ENCODE measurements around the gene SETD3.

The SETD3 gene

DNA sequence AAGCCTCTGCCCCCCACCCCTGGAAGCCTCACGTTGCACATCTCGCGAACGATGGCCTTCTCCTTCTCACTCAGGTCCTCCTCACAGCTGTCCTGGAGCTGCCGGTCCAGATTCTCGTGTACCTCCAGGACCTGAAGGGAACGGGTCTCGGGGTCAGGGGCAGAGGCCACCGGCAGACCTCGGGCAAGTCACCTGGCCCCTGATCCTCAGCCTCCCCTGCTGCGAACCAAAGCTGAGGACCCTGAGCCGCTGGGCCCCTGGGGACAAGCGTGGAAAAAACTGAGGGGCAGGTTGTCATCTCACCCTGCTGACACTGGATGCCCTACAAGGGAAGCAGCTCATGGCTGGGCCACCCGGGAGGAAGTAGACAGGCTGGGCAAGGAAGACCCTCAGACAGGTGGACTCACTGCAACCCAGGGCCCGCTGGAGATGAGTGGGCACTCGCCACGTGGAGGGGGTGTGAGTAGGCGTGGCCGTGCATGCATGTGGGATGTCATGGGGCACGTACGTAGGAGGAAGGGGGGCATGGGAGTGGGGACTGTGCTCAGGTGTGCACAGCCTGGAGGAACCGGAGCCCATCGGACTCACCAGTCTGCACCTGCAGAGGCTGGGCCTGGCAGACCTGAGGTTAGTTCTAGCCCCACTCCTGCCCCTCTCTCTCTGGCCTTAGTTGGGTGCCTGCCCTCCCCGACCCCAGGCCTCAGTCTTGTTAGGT, 35.7 kb upstream of the SETD3 start:
- Histone ChIP-seq H3K9me3 (ENCODE audit: control insufficient read depth in 2 of 2, low read length in 2 of 2) (no peaks in the 10 kb centered on the region), H3K36me3 (ENCODE audit: control insufficient read depth in 2 of 2, insufficient read depth in 2 of 2, low read length in 2 of 2) (peaks cover 16 to 17% of the 10 kb centered on the region in 2 donors), H3K9ac (ENCODE audit: low read length in 2 of 2) (no peak overlapping the region), H3K4me1 (ENCODE audit: control insufficient read depth, insufficient read depth, low read length) (peaks cover 36% of the 10 kb centered on the region), H3K27me3 (ENCODE audit: control insufficient read depth in 1 of 2, insufficient read depth in 2 of 2, low read length in 2 of 2) (no peaks in the 10 kb centered on the region), H3K4me3 (ENCODE audit: low read length in 2 of 2) (no peak overlapping the region), H3K27ac (ENCODE audit: low read length) (no peak overlapping the region)

- H3K9ac ChIP-seq (ENCODE audit: low read length in 2 of 2): no peak overlapping the region
- H3K36me3 ChIP-seq (ENCODE audit: control insufficient read depth in 2 of 2, insufficient read depth in 2 of 2, low read length in 2 of 2): peaks cover 16 to 17% of the 10 kb centered on the region in 2 donors
- H3K27ac ChIP-seq (ENCODE audit: low read length): no peak overlapping the region
- H3K4me3 ChIP-seq (ENCODE audit: low read length in 2 of 2): no peak overlapping the region
- H3K4me1 ChIP-seq (ENCODE audit: control insufficient read depth, insufficient read depth, low read length): peaks cover 35% of the 10 kb centered on the region
- H3K27me3 ChIP-seq (ENCODE audit: control insufficient read depth in 1 of 2, insufficient read depth in 2 of 2, low read length in 2 of 2): no peaks in the 10 kb centered on the region
- H3K9me3 ChIP-seq (ENCODE audit: control insufficient read depth in 2 of 2, low read length in 2 of 2): no peaks in the 10 kb centered on the region
Measured at GRCh38 chr14:99515301-99516155, 34.9 kb upstream of the SETD3 start.

DNA sequence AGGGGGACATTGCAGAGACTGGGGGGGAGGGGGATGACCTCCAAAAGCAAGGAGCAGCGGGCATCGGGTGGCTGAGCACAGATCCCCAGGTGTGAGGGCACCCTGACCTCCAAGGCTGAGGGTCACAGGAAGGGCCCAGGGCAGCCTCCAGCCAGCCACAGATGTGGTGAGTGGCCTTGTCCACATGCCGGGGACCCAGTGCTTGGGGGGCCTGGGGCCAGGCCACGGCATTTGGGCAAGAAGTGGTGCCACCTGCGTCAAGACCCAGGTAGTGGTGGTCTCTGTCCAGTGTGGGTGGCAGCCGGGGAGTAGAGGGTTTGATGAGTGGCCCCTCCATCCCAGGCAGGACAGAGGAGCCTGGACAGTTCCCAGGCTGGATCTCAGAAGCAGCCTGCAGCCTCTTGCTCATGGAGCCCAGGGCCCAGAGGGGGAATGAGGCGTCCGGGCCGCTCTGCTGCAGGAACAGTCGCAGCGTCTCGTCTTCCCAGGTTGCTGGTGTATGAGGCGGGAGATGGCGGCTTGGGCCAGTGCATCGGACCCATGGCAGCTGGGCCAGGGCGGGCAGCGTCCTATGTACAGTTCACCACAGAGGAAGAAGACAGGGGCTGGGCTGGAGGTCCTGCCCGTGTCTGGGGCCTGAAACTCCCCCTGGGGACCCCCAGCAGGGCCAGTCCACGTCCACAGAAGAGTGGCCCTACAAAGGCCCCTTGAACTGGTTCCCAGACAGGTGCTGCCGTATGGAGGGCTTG, 34.1 kb upstream of the SETD3 start:
- peaks cover 16 to 17% of the 10 kb centered on the region in 2 donors for H3K36me3 ChIP-seq (ENCODE audit: control insufficient read depth in 2 of 2, insufficient read depth in 2 of 2, low read length in 2 of 2)

DNA sequence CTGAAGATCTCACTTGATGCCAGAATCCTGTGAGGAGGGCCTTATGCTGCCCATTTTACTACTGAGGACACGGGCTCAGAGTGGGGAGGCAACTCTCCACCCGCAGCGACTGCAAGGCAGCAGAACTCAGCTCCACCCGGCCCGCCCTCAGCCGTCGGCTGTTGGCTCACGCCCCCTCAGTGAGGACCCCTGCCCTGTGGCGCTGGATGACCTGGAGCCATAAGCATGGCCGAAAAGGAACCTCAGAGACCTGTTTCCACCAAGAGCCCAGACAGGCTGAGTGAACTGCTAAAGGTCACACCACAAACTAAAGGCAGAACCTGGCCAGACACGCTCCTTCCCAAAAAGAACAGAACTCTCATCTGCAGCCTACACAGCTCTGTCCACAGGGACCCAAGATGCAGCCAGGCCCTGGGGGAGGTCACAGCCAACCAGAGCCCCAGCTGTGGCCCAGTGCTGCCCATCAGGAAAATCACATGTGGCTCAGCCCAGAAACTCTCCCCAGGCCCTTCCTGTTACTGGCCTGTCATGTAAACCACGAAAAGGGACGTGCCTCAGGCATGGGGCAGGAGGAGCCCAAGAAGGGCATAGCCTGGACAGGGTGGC, 33.4 kb upstream of the SETD3 start:
- H3K4me3 ChIP-seq (ENCODE audit: low read length in 2 of 2): no peak overlapping the region
- no peak overlapping the region for H3K9ac ChIP-seq (ENCODE audit: low read length in 2 of 2)
- peaks cover 16 to 19% of the 10 kb centered on the region in 2 donors for H3K36me3 ChIP-seq (ENCODE audit: control insufficient read depth in 2 of 2, insufficient read depth in 2 of 2, low read length in 2 of 2)
- H3K27me3 ChIP-seq (ENCODE audit: control insufficient read depth in 1 of 2, insufficient read depth in 2 of 2, low read length in 2 of 2): no peaks in the 10 kb centered on the region
- H3K4me1 ChIP-seq (ENCODE audit: control insufficient read depth, insufficient read depth, low read length): peaks cover 35% of the 10 kb centered on the region
- no peak overlapping the region for H3K27ac ChIP-seq (ENCODE audit: low read length)
- H3K9me3 ChIP-seq (ENCODE audit: control insufficient read depth in 2 of 2, low read length in 2 of 2): no peaks in the 10 kb centered on the region

More for the DNA sequence above, 34.1 kb upstream of the SETD3 start:
- Histone ChIP-seq H3K9me3 (ENCODE audit: control insufficient read depth in 2 of 2, low read length in 2 of 2) (no peaks in the 10 kb centered on the region), H3K27me3 (ENCODE audit: control insufficient read depth in 1 of 2, insufficient read depth in 2 of 2, low read length in 2 of 2) (no peaks in the 10 kb centered on the region), H3K4me3 (ENCODE audit: low read length in 2 of 2) (no peak overlapping the region), H3K27ac (ENCODE audit: low read length) (no peak overlapping the region), H3K9ac (ENCODE audit: low read length in 2 of 2) (no peak overlapping the region), H3K4me1 (ENCODE audit: control insufficient read depth, insufficient read depth, low read length) (peaks cover 35% of the 10 kb centered on the region)

- H3K4me3 ChIP-seq (ENCODE audit: low read length in 2 of 2): no peak overlapping the region
- no peaks in the 10 kb centered on the region for H3K9me3 ChIP-seq (ENCODE audit: control insufficient read depth in 2 of 2, low read length in 2 of 2)
- no peaks in the 10 kb centered on the region for H3K27me3 ChIP-seq (ENCODE audit: control insufficient read depth in 1 of 2, insufficient read depth in 2 of 2, low read length in 2 of 2)
- peak overlapping the region; percentile 84 for H3K27ac ChIP-seq (ENCODE audit: low read length)
- peaks cover 29% of the 10 kb centered on the region for H3K4me1 ChIP-seq (ENCODE audit: control insufficient read depth, insufficient read depth, low read length)
- H3K9ac ChIP-seq (ENCODE audit: low read length in 2 of 2): no peak overlapping the region
- peaks cover 22 to 27% of the 10 kb centered on the region in 2 donors for H3K36me3 ChIP-seq (ENCODE audit: control insufficient read depth in 2 of 2, insufficient read depth in 2 of 2, low read length in 2 of 2)
Measured at GRCh38 chr14:99513183-99513694, 32.6 kb upstream of the SETD3 start.

DNA sequence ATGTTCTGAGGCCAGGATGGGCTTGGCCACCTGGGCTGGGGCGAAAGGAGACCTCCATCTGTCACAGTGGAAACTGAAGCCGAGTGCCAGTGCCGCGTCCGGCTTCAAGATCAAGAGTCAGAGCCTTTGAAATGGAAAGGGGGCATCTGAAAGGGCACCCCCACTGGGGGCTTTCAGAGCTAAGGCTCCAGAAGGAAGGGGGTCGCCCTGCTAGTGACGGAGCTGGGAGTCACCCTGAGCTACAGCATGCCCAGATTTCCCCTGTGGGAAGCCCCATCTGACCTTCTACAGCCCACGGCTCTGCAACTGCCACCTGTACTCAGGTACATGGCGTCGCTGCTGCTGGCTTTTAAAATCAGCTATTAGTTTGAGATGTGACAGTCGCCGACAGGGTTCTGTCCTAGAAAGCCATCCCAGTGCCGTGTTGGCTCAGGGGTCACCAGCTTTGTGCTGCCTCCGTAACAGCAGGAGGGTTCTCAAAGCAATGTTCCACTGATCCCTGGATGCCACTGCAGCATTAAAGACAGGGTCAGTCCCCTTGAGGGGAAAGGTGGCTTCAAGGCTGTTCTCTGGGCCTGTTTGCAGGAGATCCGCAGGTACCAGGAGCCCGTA, 32.0 kb upstream of the SETD3 start:
- Histone ChIP-seq H3K4me1 (ENCODE audit: control insufficient read depth, insufficient read depth, low read length) (peaks cover 26% of the 10 kb centered on the region), H3K9me3 (ENCODE audit: control insufficient read depth in 2 of 2, low read length in 2 of 2) (no peaks in the 10 kb centered on the region), H3K9ac (ENCODE audit: low read length in 2 of 2) (no peak overlapping the region), H3K27me3 (ENCODE audit: control insufficient read depth in 1 of 2, insufficient read depth in 2 of 2, low read length in 2 of 2) (no peaks in the 10 kb centered on the region), H3K36me3 (ENCODE audit: control insufficient read depth in 2 of 2, insufficient read depth in 2 of 2, low read length in 2 of 2) (peaks cover 26 to 33% of the 10 kb centered on the region in 2 donors), H3K27ac (ENCODE audit: low read length) (peak overlapping the region; percentile 84), H3K4me3 (ENCODE audit: low read length in 2 of 2) (no peak overlapping the region)

GRCh38 chr14:99512110-99512449, 31.4 kb upstream of the SETD3 start:
- Histone ChIP-seq H3K27me3 (ENCODE audit: control insufficient read depth in 1 of 2, insufficient read depth in 2 of 2, low read length in 2 of 2) (no peaks in the 10 kb centered on the region), H3K36me3 (ENCODE audit: control insufficient read depth in 2 of 2, insufficient read depth in 2 of 2, low read length in 2 of 2) (peaks cover 32 to 38% of the 10 kb centered on the region in 2 donors), H3K9me3 (ENCODE audit: control insufficient read depth in 2 of 2, low read length in 2 of 2) (no peaks in the 10 kb centered on the region), H3K27ac (ENCODE audit: low read length) (peak overlapping the region; percentile 84), H3K4me1 (ENCODE audit: control insufficient read depth, insufficient read depth, low read length) (peaks cover 26% of the 10 kb centered on the region), H3K4me3 (ENCODE audit: low read length in 2 of 2) (no peak overlapping the region), H3K9ac (ENCODE audit: low read length in 2 of 2) (no peak overlapping the region)

DNA sequence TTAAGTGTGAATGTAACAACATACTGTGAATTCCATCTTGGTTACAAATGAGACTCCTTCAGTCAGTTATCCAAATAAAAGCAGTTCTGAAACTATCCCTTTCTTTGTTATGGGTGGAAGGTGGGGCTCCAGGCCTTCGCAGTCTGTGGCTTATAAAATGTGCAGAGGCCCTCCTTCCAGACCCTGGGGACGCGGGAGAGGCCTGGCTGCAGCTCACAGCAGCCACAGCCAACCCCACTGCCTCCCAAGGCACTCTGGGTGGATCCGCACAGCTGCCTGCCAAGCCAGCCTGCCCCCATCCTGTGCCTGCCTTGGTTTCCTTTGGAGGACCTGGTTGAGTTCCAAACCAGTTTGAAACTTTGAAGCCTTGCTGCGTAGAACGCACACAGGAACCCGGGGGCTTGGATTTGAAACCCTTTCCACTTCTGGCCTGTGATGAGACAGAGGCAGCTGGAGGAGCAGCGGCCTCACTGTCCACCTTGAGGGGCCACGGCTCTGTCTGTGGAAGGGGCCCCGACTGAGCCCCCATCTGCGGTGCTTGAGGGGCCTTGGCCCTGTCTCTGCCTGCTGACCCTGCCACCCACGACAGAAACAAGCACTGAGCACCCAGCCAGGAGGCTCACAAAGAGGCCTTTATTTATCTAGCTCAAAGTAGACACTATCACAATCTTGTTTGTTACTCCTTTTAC, 30.9 kb upstream of the SETD3 start:
- Histone ChIP-seq H3K27ac (ENCODE audit: low read length) (peak overlapping the region; percentile 84), H3K27me3 (ENCODE audit: control insufficient read depth in 1 of 2, insufficient read depth in 2 of 2, low read length in 2 of 2) (no peaks in the 10 kb centered on the region), H3K4me3 (ENCODE audit: low read length in 2 of 2) (peak overlapping the region in 1 of 2 donors; percentile 35), H3K36me3 (ENCODE audit: control insufficient read depth in 2 of 2, insufficient read depth in 2 of 2, low read length in 2 of 2) (peaks cover 37 to 42% of the 10 kb centered on the region in 2 donors), H3K9ac (ENCODE audit: low read length in 2 of 2) (peak overlapping the region in 1 of 2 donors; percentile 42), H3K9me3 (ENCODE audit: control insufficient read depth in 2 of 2, low read length in 2 of 2) (no peaks in the 10 kb centered on the region), H3K4me1 (ENCODE audit: control insufficient read depth, insufficient read depth, low read length) (peaks cover 26% of the 10 kb centered on the region)

DNA sequence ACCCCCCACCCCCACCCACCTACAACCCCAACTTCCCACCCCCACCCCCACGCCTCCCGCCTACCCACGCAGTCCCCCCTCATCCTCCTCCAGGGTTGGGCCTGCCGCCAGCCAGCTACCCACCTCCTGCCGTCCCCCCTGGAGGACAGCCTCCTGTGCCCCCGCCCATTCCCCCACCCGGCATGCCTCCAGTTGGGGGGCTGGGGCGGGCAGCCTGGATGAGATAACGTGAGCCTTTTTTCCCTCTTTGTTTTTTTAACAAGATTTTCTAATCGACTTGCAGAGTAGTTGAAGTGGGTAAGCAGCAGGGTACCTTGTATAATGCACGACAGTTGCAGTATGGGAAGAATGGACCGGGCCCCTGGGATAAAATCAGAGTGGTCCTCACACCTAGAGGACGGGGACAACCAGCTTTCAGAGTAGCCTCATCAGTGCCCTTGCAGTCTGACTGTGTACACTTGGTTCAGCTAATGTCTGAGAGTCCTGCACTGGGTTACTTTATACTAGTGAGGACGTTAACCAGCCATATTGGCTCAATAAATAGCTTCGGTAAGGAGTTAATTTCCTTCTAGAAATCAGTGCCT, 30.0 kb upstream of the SETD3 start:
- Histone ChIP-seq H3K36me3 (ENCODE audit: control insufficient read depth in 2 of 2, insufficient read depth in 2 of 2, low read length in 2 of 2) (peaks cover 46 to 51% of the 10 kb centered on the region in 2 donors), H3K27ac (ENCODE audit: low read length) (peak overlapping the region; percentile 60)

More for the DNA sequence above, 30.0 kb upstream of the SETD3 start:
- Histone ChIP-seq H3K9me3 (ENCODE audit: control insufficient read depth in 2 of 2, low read length in 2 of 2) (no peaks in the 10 kb centered on the region), H3K9ac (ENCODE audit: low read length in 2 of 2) (no peak overlapping the region), H3K4me1 (ENCODE audit: control insufficient read depth, insufficient read depth, low read length) (peaks cover 26% of the 10 kb centered on the region), H3K27me3 (ENCODE audit: control insufficient read depth in 1 of 2, insufficient read depth in 2 of 2, low read length in 2 of 2) (no peaks in the 10 kb centered on the region), H3K4me3 (ENCODE audit: low read length in 2 of 2) (no peak overlapping the region)

Data from stomach smooth muscle (tissue), 2 donors.